Measurements from ENCODE around the gene XYLT1. TPM values are rescaled to one million over a fixed set of nuclear protein-coding genes. Genes with fewer than 3 reads are reported as not detected.

XYLT1 gene
- total and polyA plus RNA-seq, 2 of the 13 experiments (the other 11 are each of a cell fraction or from before 2014, with no cell fraction given), result not detected

- Histone ChIP-seq H4K20me1 (ENCODE audit: insufficient read depth, low read length) (no peaks in the 10 kb centered on the region), H3K4me1 (ENCODE audit: insufficient read depth, low read length) (no peaks in the 10 kb centered on the region), H3K4me3 (replicated peaks in 1 of 3; ENCODE audit: insufficient read depth in 1 of 3, low read depth in 2 of 3, low read length in 3 of 3) (no peak overlapping the region), H3K27me3 (ENCODE audit: control insufficient read depth in 1 of 2, insufficient read depth in 2 of 2, low read length in 2 of 2) (peaks cover 2 to 3% of the 10 kb centered on the region in 2 experiments; a peak in 1 of 5 replicates), H3K36me3 (replicated peaks in 1 of 2; ENCODE audit: control insufficient read depth in 1 of 2, insufficient read depth in 2 of 2, low read length in 2 of 2) (no peaks in the 10 kb centered on the region), H3K9me3 (ENCODE audit: low read length) (no peaks in the 10 kb centered on the region), H2AFZ (ENCODE audit: low read length) (no peak overlapping the region), H3K4me2 (ENCODE audit: low read depth, low read length) (no peak overlapping the region), H3K79me2 (ENCODE audit: insufficient read depth, low read length) (no peaks in the 10 kb centered on the region), H3K27ac (ENCODE audit: extremely low read length, insufficient read depth, low read length) (no peak overlapping the region), H3K9ac (ENCODE audit: insufficient read depth, low read depth, low read length) (no peak overlapping the region)
- ChIA-PET POLR2A (no interaction called here), CTCF (ENCODE audit: low intra/inter-chr PET ratio, low total read pairs) (no interaction called here)
- intact Hi-C loops (cut with micrococcal nuclease; ENCODE audit: unreplicated experiment) (no loop called here), in situ Hi-C loops (cut with HindIII; ENCODE audit: extremely low pct_ligation_motif_present, low pct_unique_long_range_greater_than_20kb) (no loop called here)
- ATAC-seq (no peak), DNase-seq (ENCODE audit: low spot score) (no peak), FAIRE-seq (no peak)
- WGBS (ENCODE audit: low lambda C conversion rate), result 19% methylated on average over 6 of the region's 6 CpGs
- no TSS peak for BruUV-seq (replicated peaks)
- TF ChIP-seq ETV6 (CRISPR knock-in tag; conservative IDR thresholded peaks at IDR 0.05) (no peak), FIP1L1 (IDR thresholded peaks at IDR 0.05; ENCODE audit: borderline replicate concordance, insufficient read depth, low read depth, low read length) (no peak), ZNF768 (CRISPR knock-in tag; IDR thresholded peaks at IDR 0.05) (no peak), HNF1B (CRISPR knock-in tag; IDR thresholded peaks at IDR 0.05) (no peak), ZNF274 (CRISPR knock-in tag; IDR thresholded peaks at IDR 0.05) (no peak), SNAPC5 (CRISPR knock-in tag; IDR thresholded peaks at IDR 0.05; ENCODE audit: borderline replicate concordance) (no peak), ATF6 (CRISPR knock-in tag; conservative IDR thresholded peaks at IDR 0.05) (no peak), PCBP1 (IDR thresholded peaks at IDR 0.05; ENCODE audit: borderline replicate concordance, low read depth, low read length) (no peak), WIZ (CRISPR knock-in tag; IDR thresholded peaks at IDR 0.05) (no peak), RBAK (CRISPR knock-in tag; IDR thresholded peaks at IDR 0.05) (no peak), ZNF431 (CRISPR knock-in tag; IDR thresholded peaks at IDR 0.05; ENCODE audit: borderline replicate concordance, low read depth) (no peak), ZNF510 (CRISPR knock-in tag; IDR thresholded peaks at IDR 0.05; ENCODE audit: low read depth) (no peak), ZNF501 (CRISPR knock-in tag; IDR thresholded peaks at IDR 0.05) (no peak), IKZF1 (IDR thresholded peaks at IDR 0.05) (no peak), POLR2AphosphoS2 (IDR thresholded peaks at IDR 0.05; ENCODE audit: low read depth, low read length) (no peak), MTF1 (CRISPR knock-in tag; IDR thresholded peaks at IDR 0.05) (no peak), THAP9 (CRISPR knock-in tag; IDR thresholded peaks at IDR 0.05; ENCODE audit: borderline replicate concordance) (no peak), ZBTB26 (CRISPR knock-in tag; IDR thresholded peaks at IDR 0.05; ENCODE audit: borderline replicate concordance) (no peak)
Observed at GRCh38 chr16:17304491-17305119, 166.2 kb downstream of the XYLT1 start.

Measured in HepG2 (cell line).